WERI-Rb-1 (cell line): Measurements from ENCODE around the gene SUGP1.

Source experiments
- DNase-seq: peaks from one replicate; pipeline ENCODE4 v3.0.0-alpha.2; 2020
- H3K27ac ChIP-seq: fragments of 250-450 bp; sonication (Bioruptor Pico); 2 replicates; pipeline ENCODE4 v1.5.1; 2020; ENCODE audit warnings: mild to moderate bottlenecking, moderate library complexity
- H3K27me3 ChIP-seq: fragments of 250-450 bp; sonication (Bioruptor Pico); 2 replicates; pipeline ENCODE4 v1.5.1; 2021; ENCODE audit warnings: mild to moderate bottlenecking, low read depth, moderate library complexity; ENCODE audit not compliant: insufficient read depth, severe bottlenecking
- H3K36me3 ChIP-seq: fragments of 250-450 bp; sonication (Bioruptor Pico); 2 replicates; pipeline ENCODE4 v1.5.1; 2020; ENCODE audit warnings: mild to moderate bottlenecking, moderate library complexity
- H3K4me3 ChIP-seq: 2 replicates; pipeline ENCODE4 v1.5.1; 2011; ENCODE audit warnings: low read depth, mild to moderate bottlenecking, control low read depth, low read length
- H3K9me3 ChIP-seq: fragments of 250-450 bp; sonication (Bioruptor Pico); 2 replicates; pipeline ENCODE4 v1.5.1; 2021; ENCODE audit warnings: mild to moderate bottlenecking, moderate library complexity; ENCODE audit not compliant: severe bottlenecking
- CTCF ChIP-seq: IDR thresholded peaks from 2 replicates; pipeline ENCODE4 v1.5.1; 2011; ENCODE audit warnings: low read depth, mild to moderate bottlenecking, control low read depth, inconsistent platforms, low read length

Gene SUGP1

GRCh38 chr19:19285686-19286085, 34.6 kb downstream of the SUGP1 start:
- no peak overlapping the region for H3K4me3 ChIP-seq
- no peak for TF ChIP-seq CTCF
- H3K9me3 ChIP-seq: no peaks in the 10 kb centered on the region
- H3K27ac ChIP-seq: peak overlapping the region; percentile 65
- peak; percentile 60 for DNase-seq
- no peaks in the 10 kb centered on the region for H3K27me3 ChIP-seq
- peaks cover 87% of the 10 kb centered on the region for H3K36me3 ChIP-seq

- no peaks in the 10 kb centered on the region for H3K9me3 ChIP-seq
- no peak overlapping the region for H3K27ac ChIP-seq
- DNase-seq: no peak
- no peak overlapping the region for H3K4me3 ChIP-seq
- H3K27me3 ChIP-seq: no peaks in the 10 kb centered on the region
- H3K36me3 ChIP-seq: peaks cover 92% of the 10 kb centered on the region
- TF ChIP-seq CTCF: no peak
These were observed 39.7 kb downstream of the SUGP1 start for GRCh38 chr19:19280561-19280960.

- peaks cover 92% of the 10 kb centered on the region for H3K36me3 ChIP-seq
- H3K9me3 ChIP-seq: no peaks in the 10 kb centered on the region
- H3K4me3 ChIP-seq: no peak overlapping the region
- H3K27ac ChIP-seq: peak overlapping the region; percentile 92
- no peak for DNase-seq
- H3K27me3 ChIP-seq: no peaks in the 10 kb centered on the region
- TF ChIP-seq CTCF: no peak
These were observed 40.5 kb downstream of the SUGP1 start for GRCh38 chr19:19279853-19280252.

GRCh38 chr19:19279062-19279612, 41.2 kb downstream of the SUGP1 start:
- H3K4me3 ChIP-seq: no peak overlapping the region

GRCh38 chr19:19278315-19278714, 42.0 kb downstream of the SUGP1 start:
- Histone ChIP-seq H3K27ac (peak overlapping the region; percentile 92), H3K36me3 (peaks cover 81% of the 10 kb centered on the region), H3K4me3 (no peak overlapping the region), H3K9me3 (no peaks in the 10 kb centered on the region), H3K27me3 (no peaks in the 10 kb centered on the region)
- DNase-seq: peak; percentile 78
- no peak for TF ChIP-seq CTCF

More at GRCh38 chr19:19279062-19279612, 41.2 kb downstream of the SUGP1 start:
- TF ChIP-seq CTCF: no peak
- H3K9me3 ChIP-seq: no peaks in the 10 kb centered on the region
- H3K27me3 ChIP-seq: no peaks in the 10 kb centered on the region
- H3K27ac ChIP-seq: peak overlapping the region; percentile 92
- no peak for DNase-seq
- peaks cover 86% of the 10 kb centered on the region for H3K36me3 ChIP-seq

GRCh38 chr19:19276851-19277250, 43.5 kb downstream of the SUGP1 start:
- H3K36me3 ChIP-seq: peaks cover 67% of the 10 kb centered on the region
- DNase-seq: no peak
- TF ChIP-seq CTCF: no peak
- peak overlapping the region; percentile 29 for H3K27ac ChIP-seq
- H3K4me3 ChIP-seq: no peak overlapping the region
- H3K27me3 ChIP-seq: no peaks in the 10 kb centered on the region
- H3K9me3 ChIP-seq: no peaks in the 10 kb centered on the region
